GM18861 (cell line): Measurements from ENCODE around the gene CCDC77.
"Not testable (repeated sequence)": the region's sequence is repeated elsewhere in the genome, so short reads cannot be mapped to it uniquely, and the experiment has no call there.

Experiments used
- ATAC-seq: cut with Tn5 transposase; IDR thresholded peaks from one replicate; pipeline ENCODE4 v1.9.1; 2021; ENCODE audit not compliant: unreplicated experiment

The CCDC77 gene

DNA sequence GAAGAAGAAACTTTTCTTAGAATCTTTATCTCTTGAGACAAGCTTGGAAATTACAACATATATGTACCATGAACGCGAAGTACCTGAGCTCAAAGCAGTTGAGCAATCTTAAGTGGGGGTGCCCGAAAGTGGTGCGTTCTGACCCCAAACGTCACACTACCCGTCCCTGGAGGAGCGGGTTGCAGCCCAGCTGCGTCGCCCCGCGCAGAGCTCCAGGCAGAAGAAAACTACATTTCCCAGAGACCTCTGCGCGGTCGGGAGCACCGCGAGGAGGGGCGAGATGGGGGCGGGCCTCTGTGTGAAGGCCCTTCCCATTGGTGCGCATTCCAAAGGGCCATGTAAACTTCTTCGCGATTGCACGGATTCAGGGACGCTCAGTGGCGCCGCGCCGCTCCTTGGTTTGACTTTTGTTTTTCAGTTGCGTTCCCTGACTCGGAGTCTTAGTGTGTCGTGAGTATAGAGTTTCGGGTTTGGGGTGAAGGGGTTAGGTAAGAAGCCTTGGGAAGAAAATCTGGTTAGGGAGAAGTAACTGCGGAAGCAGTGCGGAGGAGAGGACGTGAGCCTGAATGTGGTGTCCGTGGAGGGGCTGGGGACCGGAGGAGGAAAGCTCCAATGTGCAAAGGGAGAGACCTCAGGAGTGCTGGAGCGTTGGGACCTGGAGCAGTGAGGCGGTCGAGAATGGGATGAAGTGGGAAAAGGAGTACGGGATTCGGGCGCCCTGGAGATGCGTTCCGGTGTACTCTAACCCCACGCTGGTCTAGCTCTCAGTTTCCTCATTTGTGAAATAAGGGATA is at the start of gene CCDC77:
TSS of gene CCDC77 (plus strand) at position 410 of the 794 bp plus-strand sequence. CDS start 7,740 bp downstream, outside the sequence.
- ATAC-seq, result peak; percentile 94

DNA sequence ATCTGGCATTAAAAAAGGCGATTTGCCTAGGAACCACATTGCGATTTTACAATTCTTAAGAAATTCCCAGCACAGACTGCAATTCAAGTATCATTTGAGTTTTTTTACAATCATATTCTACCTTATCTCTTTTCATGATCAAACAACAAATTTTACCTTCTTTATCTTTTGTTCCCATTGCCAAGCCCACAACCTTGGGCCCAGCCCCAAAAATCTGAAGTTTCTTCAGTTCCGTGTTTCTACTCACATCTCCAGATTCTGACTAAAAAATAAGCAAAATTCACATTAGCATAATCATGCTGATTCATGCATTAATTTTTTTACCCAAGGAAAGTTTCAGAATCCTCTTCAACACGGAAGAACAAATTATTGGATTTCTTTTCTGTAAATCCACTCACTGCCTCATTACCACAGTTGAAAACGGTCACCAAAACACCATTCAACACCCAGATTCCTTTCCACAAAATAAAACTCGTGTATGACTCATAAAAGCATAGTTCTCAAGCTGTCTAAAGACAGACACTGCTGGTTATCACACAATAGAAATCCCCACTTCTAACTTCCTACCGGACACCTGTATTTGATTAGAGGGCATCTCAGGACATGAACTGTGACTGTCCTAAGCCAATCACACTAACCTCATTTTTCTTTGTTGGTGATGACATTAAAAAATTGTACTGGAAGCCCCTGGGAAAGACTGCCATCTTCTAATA is 45.0 kb upstream of the CCDC77 start:
- ATAC-seq, result no peak

DNA sequence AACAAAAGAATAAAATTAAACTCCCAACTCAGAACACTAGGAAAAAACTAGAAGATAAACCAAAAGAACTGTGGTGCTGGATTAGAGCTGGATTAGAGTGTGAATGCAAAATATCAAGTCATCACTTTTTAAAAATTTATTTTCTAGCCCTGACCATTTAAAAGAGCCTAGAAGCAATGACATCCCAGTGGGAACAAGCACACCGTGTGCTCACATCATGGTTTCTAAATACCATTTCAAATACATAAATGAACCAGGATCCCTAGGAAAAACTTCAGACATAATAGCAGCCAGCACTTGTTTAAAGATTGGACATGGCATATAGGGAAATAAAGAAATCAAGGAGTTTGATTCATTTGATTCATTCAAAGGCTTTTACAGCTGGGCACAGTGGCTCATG is 42.4 kb upstream of the CCDC77 start:
- ATAC-seq, result no peak

DNA sequence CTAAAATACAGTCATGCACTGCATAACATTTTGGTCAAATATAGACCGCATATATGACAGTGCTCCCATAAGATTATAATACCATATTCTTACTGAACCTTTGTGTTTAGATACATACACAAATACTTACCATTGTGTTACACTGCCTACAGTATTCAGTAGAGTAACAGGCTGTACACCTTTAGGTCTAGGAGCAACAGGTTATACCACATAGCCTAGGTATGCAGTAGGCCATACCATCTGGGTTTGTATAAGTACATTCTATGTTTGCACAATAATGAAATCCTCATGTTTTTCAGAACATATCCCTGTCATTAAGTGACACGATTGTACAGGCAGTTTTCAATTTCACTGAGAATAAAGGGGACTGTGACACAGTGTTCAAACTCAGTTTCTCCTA is 34.6 kb upstream of the CCDC77 start:
- no peak for ATAC-seq

DNA sequence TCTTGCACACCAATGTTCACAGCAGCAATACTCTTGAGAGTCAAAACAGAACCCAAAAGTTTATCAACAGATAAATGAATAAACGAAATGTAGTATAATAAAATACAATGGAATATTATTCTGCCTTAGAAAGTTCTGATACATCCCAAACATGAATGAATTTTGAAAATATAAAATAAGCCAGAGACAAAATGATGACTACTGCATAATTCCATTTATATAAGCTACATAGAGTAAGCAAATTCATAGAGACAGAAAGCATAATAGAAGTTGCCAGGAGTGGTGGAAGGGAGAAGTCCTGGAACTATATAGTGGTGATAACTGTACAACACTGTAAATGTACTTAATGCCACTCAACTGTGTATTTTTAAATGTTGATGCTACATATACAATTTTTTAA is 33.5 kb upstream of the CCDC77 start:
- ATAC-seq, result no peak

DNA sequence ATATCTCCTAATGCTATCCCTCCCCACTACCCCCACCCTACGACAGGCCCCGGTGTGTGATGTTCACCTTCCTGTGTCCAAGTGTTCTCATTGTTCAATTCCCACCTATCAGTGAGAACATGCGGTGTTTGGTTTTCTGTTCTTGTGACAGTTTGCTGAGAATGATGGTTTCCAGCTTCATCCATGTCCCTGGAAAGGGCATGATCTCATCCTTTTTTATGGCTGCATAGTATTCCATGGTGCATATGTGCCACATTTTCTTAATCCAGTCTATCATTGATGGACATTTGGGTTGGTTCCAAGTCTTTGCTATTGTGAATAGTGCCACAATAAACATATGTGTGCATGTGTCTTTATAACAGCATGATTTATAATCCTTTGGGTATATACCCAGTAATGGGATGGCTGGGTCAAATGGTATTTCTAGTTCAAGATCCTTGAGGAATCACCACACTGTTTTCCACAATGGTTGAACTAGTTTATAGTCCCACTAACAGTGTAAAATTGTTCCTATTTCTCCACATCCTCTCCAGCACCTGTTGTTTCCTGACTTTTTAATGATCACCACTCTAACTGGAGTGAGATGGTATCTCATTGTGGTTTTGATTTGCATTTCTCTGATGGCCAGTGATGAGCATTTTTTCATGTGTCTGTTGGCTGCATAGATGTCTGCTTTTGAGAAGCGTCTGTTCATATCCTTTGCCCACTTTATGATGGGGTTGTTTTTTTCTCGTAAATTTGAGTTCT is 30.5 kb upstream of the CCDC77 start:
- not testable (repeated sequence) for ATAC-seq

DNA sequence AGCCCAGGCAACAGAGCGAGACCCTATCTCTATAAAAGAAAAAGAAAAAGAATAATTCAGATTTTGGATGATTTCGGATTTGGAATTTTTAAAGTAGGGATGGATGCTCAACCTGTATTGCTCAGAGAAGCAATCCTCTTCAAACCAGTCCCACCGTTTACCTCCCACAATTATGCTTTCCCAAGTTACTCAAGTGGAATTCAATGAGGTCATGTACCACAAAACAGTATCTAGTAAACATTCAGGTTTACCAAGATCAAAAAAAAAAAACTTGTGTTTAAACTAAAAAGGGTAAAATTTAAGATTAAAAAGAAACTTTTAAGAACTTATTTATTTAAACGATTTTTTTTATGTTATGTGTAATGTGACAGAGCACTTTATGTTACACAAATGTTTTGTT is 14.8 kb upstream of the CCDC77 start:
- ATAC-seq, result no peak

DNA sequence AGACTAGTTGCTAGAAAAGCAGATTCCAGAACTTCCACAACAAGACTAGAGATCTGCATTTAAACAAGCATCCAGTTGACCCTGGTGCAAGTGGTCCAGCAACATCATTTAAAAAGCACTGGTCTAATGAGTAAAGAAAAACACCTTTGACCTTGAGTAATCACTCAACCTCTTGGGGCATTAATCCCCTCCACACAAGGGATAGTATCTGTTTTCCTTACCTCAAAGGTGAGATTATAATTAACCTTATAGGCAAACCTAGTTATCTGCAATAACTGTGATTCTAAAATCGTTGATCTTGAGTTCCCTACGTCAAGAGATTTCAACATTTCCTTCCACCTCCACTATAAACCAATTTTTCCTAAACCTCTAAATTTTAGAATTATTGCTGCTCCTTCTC is 13.4 kb upstream of the CCDC77 start:
- no peak for ATAC-seq

DNA sequence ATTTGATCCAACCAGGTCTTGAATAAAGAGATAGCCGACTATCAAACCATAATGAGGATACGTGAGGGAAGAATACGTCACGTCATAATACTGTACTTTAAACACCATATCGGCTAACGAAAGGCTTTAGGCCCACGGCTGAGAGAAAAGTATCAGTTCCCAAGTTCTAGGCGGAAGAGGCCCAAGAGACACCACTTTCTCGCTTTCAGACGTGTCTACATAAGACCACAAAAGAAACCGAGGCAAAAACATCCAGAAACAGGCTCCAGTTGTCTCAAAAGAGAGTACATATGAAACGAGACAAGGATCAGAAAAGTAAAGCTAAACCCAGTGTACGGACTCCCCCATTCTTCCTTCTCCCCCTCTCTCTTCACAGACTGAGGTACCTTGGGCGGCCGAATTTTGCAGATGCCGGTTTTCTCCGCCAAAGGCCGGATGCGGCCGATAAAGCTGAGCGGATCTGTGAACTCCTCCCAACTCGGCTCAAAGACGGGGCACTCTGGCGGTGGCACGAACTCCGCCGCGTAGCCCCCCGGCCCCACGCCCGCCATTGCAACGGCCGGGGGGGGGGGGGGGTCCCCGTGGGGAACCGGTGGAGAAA is 12.8 kb upstream of the CCDC77 start:
- ATAC-seq, result peak; percentile 26

DNA sequence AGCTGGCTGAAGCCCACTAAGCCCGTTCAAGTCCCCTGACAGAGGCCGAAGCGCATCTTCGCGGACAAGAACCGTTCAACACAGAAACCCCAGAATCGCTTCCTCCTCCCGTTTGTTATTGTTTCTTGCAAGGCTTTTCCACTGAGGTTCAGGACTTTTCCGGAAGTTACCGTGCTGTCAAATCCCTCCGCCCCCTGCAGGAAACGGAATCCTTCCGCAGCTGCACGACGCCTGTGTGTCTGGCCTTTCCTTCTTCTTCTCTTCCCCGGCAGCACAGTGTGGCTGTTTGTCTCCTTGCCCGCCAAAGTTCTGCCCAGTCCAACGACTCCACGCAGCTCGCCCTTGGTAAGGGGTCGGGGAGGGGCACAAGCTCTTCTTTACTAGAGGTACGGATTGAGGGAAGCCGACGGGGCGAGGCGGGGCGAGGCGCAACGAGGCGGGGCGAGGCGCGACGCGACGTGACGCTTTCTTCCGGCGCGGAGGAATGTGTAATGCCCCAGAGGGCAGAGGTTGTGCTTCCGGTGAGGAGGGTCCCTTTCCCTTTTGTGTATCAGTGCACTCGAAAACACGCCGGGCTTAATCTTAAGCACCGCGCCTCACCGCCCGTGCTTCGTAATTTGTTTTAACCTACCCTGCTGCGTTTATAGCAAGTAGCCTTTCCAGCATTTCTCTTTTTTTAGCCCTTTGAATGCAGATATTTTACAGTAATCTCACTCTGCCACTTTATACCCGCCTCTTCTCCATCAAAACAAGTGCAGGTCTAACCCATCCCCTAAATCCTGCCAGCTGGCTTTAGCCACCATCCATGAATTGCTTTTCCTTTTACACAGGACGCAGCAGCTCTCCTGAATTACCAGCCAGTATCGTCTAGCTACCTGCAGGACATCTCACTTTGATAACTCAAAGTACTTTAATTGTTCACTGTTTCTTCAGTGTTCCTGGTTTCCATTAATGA is 12.0 kb upstream of the CCDC77 start, which contains the start of gene KDM5A:
TSS of gene KDM5A (minus strand) at position 179 of the 955 bp plus-strand sequence. CDS start 229 bp downstream, outside the sequence.
- ATAC-seq, result peak; percentile 79

DNA sequence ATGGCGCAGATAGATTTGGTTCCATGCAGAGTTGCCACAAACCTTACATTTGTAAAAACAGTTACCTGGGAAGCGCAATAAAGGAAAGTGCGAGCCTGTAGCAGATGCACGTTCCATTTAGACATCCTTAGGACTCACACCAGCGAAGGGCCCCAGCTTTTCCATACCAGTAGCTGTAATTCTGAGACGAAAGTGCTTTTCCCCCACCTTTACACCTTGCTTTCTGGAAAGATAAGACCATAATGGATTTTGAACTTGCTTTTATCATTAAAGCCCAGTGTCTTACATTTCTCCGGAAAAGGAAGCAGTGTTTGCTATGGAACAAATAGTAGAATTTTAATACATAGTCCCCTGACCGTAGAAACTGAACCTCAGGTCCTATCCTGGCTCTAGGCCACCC is 616 bp upstream of the CCDC77 start:
- ATAC-seq, result no peak

DNA sequence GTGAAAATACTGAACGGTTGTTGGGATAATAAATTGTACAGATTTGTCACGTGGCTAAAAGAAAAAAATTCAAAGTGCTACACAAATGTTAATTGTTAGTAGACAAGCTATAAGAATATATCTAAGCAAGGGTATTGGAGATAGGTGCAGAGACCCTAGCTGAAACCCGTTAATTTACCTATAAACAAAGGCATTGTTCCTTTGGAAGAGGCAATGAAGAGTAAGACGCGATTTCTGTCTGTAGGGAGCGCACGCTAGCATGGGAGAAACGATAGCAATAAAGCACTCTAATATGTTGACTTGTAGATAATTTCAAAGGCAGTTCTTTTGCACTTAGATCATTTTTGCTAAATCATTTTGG is 565 bp downstream of the CCDC77 start:
- ATAC-seq, result no peak

DNA sequence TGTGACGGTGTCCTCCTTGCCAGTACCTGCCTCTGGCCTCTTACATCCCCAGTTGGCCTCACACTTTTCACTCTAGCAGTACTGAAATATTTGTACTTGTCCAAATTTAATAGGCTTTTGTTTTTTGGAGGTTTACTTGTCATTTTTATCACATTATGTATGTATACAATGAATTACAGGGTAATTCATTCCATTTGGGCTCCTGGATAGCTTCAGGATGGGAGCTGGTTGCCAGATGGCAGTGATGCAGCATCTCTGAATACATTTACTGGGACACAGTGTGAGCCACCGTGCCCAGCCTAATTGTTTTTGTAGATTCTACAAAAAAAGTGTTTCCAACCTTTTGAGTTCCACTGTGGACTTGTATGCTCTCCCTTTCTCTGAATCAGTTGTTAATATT is 13.4 kb downstream of the CCDC77 start:
- no peak for ATAC-seq

DNA sequence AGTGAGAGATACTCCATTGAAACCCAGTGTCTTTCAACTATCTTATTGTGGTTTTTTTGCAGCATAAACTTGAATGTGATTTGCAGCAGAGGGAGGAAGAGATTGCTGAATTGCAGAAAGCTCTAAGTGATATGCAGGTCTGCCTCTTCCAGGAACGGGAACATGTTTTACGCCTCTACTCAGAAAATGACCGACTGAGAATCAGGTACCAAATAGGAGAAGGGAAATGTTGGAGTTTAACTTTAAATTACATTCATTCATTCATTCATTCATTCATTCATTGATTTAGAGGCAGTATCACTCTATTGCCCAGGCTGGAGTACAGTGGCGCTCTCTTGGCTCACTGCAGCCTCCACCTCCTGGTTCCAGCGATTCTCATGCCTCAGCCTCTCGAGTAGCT is 17.0 kb downstream of the CCDC77 start:
- ATAC-seq, result no peak

DNA sequence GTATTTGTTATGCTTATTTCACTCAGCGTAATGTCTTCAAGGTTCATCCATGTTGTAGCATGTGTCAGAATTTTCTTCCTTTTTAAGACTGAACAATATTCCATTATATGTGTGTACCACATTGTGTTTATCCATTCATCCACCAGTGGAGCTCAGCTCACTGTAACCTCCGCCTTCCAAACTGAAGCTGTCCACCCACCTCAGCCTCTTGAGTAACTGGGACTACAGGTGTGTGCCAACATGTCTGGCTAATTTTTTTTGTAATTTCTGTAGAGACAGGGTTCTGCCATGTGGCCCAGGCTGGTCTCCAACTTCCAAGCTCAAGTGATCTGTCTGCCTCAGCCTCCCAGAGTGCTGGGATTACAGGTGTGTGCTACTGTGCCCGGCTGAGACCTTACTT is 21.1 kb downstream of the CCDC77 start:
- no peak for ATAC-seq

DNA sequence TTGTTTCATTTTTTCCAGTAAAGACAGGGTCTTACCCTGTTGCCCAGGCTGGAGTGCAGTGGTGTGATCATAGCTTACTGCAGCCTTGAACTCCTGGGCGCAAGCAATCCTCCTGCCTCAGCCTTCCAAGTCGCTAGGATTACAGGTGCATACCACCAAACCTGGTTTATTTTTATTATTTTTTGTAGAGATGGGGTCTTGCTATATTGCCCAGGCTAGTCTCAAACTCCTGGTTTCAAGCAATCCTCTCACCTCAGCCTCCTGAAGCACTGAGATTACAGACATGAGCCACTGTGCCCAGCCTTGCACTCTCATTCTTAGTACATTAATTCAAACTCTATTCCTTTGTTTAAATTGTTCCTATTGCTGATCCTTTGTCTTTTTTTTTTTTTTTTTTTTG is 34.3 kb downstream of the CCDC77 start:
- not testable (repeated sequence) for ATAC-seq

DNA sequence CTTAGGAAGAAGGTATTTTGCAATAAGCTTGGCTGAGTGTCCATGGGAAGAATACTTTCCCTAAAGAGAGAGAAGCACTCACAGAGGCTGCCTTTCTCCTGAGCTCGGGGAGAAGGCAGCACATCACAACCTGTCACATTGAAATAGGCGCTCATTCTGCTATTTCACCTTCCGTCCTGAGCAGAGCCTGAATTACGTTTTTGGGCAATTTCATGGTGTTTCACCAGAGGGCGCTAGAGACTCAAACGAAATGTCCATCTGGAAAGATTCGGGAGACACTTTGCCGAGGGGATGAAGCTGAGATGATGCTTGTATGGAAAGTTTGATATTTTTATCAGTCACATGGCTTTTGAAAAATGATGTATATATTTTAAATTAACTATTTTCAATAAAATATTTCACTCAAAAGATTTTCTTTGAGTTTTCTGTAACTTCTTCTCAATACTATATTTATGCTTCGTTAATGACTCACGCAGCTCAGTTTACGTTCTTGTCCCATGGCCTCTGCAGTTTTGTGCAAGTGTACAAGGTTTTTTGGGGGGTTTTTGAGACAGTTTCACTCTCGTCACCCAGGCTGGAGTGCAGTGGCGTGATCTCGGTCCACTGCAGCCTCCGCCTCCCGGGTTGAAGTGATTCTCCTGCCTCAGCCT is 40.9 kb downstream of the CCDC77 start:
- ATAC-seq, result no peak

DNA sequence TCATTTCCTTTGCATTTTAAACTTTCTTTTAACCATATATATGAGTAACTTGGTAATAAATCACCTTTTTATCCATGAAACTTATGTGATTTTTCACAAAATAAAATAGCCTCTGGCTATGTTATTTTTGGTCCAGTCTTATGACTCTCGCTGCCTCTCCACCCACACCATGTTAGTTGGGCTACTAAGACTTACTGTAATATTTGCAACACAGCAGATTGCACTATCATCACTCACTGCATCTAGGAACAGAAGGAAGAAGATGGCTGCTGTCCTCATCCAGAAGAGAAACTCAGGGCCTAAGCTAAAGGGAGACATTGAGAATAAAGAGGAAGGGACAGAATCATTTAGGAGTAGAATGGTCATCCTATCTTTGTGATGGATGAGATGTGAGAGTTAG is 45.7 kb downstream of the CCDC77 start:
- ATAC-seq, result no peak

DNA sequence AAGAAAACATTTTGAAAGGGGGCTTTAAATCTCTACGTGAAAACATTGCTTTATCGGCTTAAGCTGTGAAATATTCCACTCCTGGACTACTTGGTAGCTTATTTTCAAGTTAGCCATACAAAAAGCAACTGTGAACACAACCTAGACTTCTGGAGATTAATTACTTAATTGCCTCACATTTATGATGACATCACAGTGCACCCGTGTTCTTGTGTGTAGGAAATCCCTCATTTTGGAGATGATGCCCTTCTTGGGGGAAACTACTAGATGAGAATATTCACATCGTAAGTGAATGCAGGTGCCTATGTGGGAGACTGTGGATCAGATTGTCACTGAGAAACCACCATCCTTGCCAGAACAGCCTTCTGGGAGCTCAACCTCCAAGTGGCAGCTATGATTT is 47.8 kb downstream of the CCDC77 start:
- no peak for ATAC-seq

DNA sequence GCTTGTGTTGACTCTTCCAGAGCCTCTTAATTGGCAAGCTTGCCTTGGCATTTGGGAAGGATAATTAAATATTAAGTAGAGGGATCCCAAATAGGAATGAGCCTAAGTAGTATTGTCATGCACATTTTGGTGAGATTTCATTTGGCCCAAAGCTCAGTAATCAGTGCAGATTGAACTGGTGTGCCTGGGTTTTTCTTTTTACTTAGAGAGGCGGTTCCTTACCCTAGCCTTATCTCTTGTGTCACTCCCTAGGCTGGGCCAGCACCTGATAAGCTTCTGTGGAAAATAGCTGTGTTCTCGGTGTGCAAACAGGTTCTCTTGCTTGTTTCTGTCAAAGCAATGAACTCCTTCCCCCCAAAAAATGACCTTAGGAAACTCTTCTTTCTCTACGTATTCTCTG is 49.0 kb downstream of the CCDC77 start:
- ATAC-seq, result no peak
